ENCODE data around the gene PPP2R2C.

The PPP2R2C gene

DNA sequence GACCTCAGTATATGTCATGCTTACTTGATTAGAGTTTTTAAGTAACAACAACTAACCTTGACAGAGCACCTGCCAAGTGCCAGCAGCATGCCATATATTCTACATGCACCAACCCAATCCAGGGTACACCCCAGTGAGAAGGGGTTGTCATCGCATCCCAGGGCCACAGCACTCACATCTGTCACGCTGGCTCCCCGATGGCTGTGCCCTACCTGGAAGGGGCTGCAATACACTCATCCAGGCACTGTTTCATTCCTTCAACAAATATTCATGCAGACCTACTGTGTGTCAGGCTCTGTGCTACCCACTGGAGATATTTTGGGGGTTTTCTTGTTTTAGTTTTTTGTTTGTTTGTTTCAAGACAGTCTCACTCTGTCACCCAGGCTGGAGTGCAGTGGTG is 49.5 kb downstream of the PPP2R2C start:
- TF ChIP-seq, protein P1, sequence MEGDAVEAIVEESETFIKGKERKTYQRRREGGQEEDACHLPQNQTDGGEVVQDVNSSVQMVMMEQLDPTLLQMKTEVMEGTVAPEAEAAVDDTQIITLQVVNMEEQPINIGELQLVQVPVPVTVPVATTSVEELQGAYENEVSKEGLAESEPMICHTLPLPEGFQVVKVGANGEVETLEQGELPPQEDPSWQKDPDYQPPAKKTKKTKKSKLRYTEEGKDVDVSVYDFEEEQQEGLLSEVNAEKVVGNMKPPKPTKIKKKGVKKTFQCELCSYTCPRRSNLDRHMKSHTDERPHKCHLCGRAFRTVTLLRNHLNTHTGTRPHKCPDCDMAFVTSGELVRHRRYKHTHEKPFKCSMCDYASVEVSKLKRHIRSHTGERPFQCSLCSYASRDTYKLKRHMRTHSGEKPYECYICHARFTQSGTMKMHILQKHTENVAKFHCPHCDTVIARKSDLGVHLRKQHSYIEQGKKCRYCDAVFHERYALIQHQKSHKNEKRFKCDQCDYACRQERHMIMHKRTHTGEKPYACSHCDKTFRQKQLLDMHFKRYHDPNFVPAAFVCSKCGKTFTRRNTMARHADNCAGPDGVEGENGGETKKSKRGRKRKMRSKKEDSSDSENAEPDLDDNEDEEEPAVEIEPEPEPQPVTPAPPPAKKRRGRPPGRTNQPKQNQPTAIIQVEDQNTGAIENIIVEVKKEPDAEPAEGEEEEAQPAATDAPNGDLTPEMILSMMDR (IDR thresholded peaks at IDR 0.05; ENCODE audit: low read depth, low read length, missing control alignments) = no peak
- no peak overlapping the region for H3K4me3 ChIP-seq (replicated peaks; ENCODE audit: low read depth, low read length)
- DNase-seq (ENCODE audit: extremely low read depth, low read depth) = no peak

DNA sequence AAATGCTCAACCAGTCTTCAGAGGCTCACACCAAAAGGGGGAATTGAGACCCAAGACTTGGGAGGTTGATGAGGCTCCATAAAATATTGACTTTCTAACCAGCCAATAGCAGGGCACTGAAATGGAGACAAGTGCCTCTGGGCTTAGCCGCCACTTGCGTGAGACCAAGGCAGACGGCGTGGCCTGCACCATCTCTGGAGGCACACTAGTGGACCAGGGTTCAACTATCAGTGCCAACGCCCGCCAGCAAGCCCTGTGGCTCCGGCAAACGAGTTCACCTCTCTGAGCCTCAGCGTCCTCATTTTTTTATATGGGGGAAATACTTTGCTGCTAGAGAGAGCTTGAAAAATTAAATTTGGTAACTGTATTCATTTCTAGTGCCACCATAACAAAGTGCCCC is 50.3 kb downstream of the PPP2R2C start:
- TF ChIP-seq, protein P1 (IDR thresholded peaks at IDR 0.05; ENCODE audit: low read depth, low read length, missing control alignments) = no peak
- H3K4me3 ChIP-seq (replicated peaks; ENCODE audit: low read depth, low read length) = no peak overlapping the region
- no peak for DNase-seq (ENCODE audit: extremely low read depth, low read depth)

DNA sequence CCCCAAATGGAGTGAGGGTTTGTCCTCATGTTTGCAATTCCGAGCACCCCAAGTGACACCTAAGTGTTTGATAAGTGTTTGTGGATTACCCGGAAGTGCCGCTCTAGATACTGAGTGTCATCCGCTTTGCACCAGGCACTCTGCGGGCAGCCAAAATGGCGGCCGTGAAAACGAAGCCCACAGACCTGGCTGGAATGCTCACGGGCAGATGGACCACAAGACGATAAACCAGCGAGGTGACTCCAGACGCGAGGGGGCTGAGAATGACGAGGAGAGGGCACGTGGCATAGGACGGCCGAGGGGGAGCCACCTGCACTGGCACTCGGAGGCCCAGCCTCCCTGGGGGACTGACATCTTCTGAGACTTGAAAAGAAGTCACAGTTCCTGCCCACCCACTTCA is 51.0 kb downstream of the PPP2R2C start:
- TF ChIP-seq, protein P1 (IDR thresholded peaks at IDR 0.05; ENCODE audit: low read depth, low read length, missing control alignments) = no peak
- H3K4me3 ChIP-seq (replicated peaks; ENCODE audit: low read depth, low read length) = no peak overlapping the region
- DNase-seq (ENCODE audit: extremely low read depth, low read depth) = no peak

DNA sequence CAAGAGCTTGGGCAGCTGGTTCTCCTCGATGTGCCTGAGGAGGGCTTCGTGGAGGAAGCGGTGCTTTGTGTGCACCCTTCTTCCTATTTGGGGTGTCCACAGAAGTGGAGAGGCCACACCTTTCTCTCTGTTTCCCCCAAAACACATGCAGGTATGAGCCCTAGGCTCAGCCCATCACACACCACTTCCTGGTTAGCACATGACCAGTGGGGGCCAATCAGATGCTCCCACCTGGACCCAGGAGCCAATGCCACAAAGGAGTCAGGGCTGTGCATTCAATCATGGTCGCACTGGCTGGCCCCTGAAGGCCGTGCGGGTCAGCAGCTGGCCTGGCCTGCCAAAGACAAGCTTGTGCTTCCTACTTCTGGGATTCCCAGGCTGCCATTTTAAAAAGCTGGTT is 51.4 kb downstream of the PPP2R2C start:
- H3K4me3 ChIP-seq (replicated peaks; ENCODE audit: low read depth, low read length) = no peak overlapping the region
- DNase-seq (ENCODE audit: extremely low read depth, low read depth) = no peak
- TF ChIP-seq, protein P1 (IDR thresholded peaks at IDR 0.05; ENCODE audit: low read depth, low read length, missing control alignments) = no peak

DNA sequence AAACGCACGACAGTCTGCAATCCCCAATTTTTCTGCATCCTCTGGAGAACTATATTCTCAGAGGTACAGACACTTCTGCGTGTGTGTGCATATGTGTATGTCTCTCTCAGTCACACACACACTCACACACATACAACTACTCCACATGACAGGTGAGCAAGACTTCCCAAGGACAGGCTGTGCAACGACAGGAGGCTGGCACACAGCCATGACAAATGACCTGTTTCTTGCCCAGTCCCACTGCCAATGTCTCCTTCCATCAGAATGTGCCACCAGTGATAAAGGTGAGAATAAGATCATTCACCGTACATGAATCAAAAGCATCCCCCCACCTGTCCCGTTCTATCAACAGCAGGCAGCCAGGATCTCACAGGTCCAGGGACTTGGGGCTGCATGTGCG is 52.4 kb downstream of the PPP2R2C start:
- TF ChIP-seq, protein P1 (IDR thresholded peaks at IDR 0.05; ENCODE audit: low read depth, low read length, missing control alignments) = no peak
- H3K4me3 ChIP-seq (replicated peaks; ENCODE audit: low read depth, low read length) = no peak overlapping the region
- no peak for DNase-seq (ENCODE audit: extremely low read depth, low read depth)

DNA sequence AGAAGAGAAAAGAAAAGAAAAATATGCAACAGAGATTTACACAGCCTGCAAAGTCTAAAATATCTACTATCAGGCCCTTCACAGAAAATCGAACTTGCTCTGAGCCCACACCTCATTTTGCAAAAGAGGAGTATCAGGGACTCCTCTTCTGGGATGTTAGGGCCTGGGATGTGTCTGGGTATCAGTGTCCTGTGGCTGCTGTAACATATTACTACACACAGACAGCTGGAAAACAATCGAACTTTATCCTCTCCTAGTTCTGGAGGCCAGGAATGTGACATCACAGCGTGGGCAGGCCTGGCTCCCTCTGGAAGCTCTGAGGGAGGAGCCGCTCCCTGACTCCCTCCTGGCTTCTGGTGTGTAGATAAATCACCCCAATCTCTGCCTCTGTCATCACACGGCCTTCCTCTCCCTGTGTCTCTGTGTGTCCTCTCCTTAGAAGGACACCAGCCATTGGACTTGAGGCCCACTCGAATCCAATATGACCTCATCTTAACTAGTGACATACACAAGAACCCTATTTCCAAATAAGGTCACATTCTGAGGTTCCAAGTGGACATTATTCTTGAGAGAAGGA is 52.9 kb downstream of the PPP2R2C start:
- DNase-seq (ENCODE audit: extremely low read depth, low read depth) = no peak
- TF ChIP-seq, protein P1 (IDR thresholded peaks at IDR 0.05; ENCODE audit: low read depth, low read length, missing control alignments) = no peak
- H3K4me3 ChIP-seq (replicated peaks; ENCODE audit: low read depth, low read length) = no peak overlapping the region

DNA sequence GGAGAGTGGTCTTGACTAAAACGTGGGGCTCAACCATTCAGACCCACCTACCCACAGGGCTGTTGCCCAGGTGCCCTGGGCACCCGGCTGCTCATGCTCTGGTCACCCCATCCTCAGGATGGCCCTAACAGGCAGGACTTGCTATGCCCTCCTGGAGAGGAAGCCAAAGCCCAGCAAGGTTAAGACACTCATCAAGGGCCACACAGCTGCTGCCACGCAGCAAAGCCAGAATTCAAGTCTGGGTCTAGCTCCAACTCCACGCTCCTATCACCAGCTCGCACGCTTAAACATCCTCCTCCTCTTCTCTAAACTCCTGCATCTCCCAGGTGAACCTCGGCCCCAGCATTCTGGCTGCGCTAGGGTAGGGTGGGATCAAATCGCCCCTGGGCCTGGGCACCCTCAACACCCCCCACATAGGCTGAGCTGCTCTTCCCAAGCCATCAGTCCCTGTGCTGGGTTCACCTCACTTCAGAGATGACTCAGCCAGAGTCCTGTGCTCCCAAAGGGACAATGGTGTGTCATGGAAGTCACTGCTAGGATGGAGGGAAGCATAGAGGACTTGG is 54.1 kb downstream of the PPP2R2C start:
- no peak for DNase-seq (ENCODE audit: extremely low read depth, low read depth)
- H3K4me3 ChIP-seq (replicated peaks; ENCODE audit: low read depth, low read length) = no peak overlapping the region

More for the DNA sequence above, 54.1 kb downstream of the PPP2R2C start:
- TF ChIP-seq, protein P1 (IDR thresholded peaks at IDR 0.05; ENCODE audit: low read depth, low read length, missing control alignments) = no peak
